OCI-LY7 (cell line): ENCODE data around the gene UHMK1. TPM values are rescaled to one million over a fixed set of nuclear protein-coding genes. Genes with fewer than 3 reads are reported as not detected.

ENCODE experiments used
- BruUV-seq: library from RNA; stranded (reverse); fragments of 400-500 nt; replicated peaks from 2 replicates; lab custom pipeline; 2021; lab: Mats Ljungman, UMichigan
- CTCF ChIA-PET: fragments of 300-600 bp; sonication (Branson Sonifier 250); formaldehyde crosslinking; loops from one replicate; lab custom pipeline; 2022; ENCODE audit warnings: antibody characterized with exemption; ENCODE audit not compliant: unreplicated experiment; lab: Charles Lee
- POLR2A ChIA-PET: fragments of 300-600 bp; sonication (Branson Sonifier 250); formaldehyde crosslinking; loops from one replicate; lab custom pipeline; 2022; ENCODE audit warnings: antibody characterized with exemption; lab: Charles Lee
- DNase-seq: peaks from one replicate; pipeline ENCODE4 v3.0.0-alpha.2; 2015; ENCODE audit warnings: low spot score
- H2AFZ ChIP-seq: fragments of 200-600 bp; sonication (generic), shearing (Covaris generic); 2 replicates; pipeline ENCODE4 v1.6.1; 2014; ENCODE audit warnings: mild to moderate bottlenecking, antibody characterized with exemption, low read length, moderate library complexity
- H3K27ac ChIP-seq: fragments of 200-600 bp; sonication (generic); 2 replicates; pipeline ENCODE4 v1.5.1; 2014; ENCODE audit warnings: mixed run types, low read depth, mild to moderate bottlenecking, moderate library complexity, low read length, inconsistent platforms; ENCODE audit not compliant: poor library complexity, severe bottlenecking
- H3K36me3 ChIP-seq: fragments of 200-600 bp; sonication (generic); 2 replicates; pipeline ENCODE4 v1.6.1; 2014; ENCODE audit warnings: mild to moderate bottlenecking, antibody characterized with exemption, low read length, moderate library complexity, mixed read lengths; ENCODE audit not compliant: insufficient read depth
- H3K4me1 ChIP-seq: fragments of 200-600 bp; sonication (generic); 2 replicates; pipeline ENCODE4 v1.5.1; 2014; ENCODE audit warnings: mild to moderate bottlenecking, low read length; ENCODE audit not compliant: insufficient read depth, poor library complexity, severe bottlenecking
- H3K4me2 ChIP-seq: fragments of 200-600 bp; sonication (generic); 2 replicates; pipeline ENCODE4 v1.6.1; 2014; ENCODE audit warnings: mild to moderate bottlenecking, low read length
- H3K4me3 ChIP-seq: fragments of 200-600 bp; sonication (generic); 2 replicates; pipeline ENCODE4 v1.5.1; 2014; ENCODE audit warnings: mild to moderate bottlenecking, low read depth, low read length; ENCODE audit not compliant: poor library complexity, severe bottlenecking
- H3K79me2 ChIP-seq: fragments of 200-600 bp; sonication (generic); 2 replicates; pipeline ENCODE4 v1.6.1; 2016; ENCODE audit warnings: low read depth, mild to moderate bottlenecking, low read length, moderate library complexity, mixed read lengths; ENCODE audit not compliant: insufficient read depth
- H3K9me2 ChIP-seq: fragments of 200-600 bp; sonication (generic); 2 replicates; pipeline ENCODE4 v1.6.1; 2016; ENCODE audit warnings: mild to moderate bottlenecking, low read length, mixed read lengths; ENCODE audit not compliant: insufficient read depth
- H3K9me3 ChIP-seq: fragments of 200-600 bp; sonication (generic); 2 replicates; pipeline ENCODE4 v1.6.1; 2014; ENCODE audit warnings: mild to moderate bottlenecking, mixed run types, low read length, mixed read lengths
- H4K20me1 ChIP-seq: fragments of 200-600 bp; sonication (generic); 2 replicates; pipeline ENCODE4 v1.6.1; 2014; ENCODE audit warnings: mild to moderate bottlenecking, antibody characterized with exemption, low read length, moderate library complexity, mixed read lengths; ENCODE audit not compliant: insufficient read depth
- CTCF ChIP-seq: fragments of 200-600 bp; sonication (generic); conservative IDR thresholded peaks from 2 replicates; pipeline ENCODE4 v1.5.1; 2014; ENCODE audit warnings: mild to moderate bottlenecking, antibody characterized with exemption, low read length, moderate library complexity, mixed read lengths
- EZH2phosphoT487 ChIP-seq: fragments of 200-600 bp; sonication (generic); IDR thresholded peaks from 2 replicates; pipeline ENCODE4 v1.6.1; 2018; ENCODE audit warnings: low read depth, borderline replicate concordance, mild to moderate bottlenecking, mixed run types, antibody characterized with exemption, low read length, moderate library complexity, mixed read lengths
- intact Hi-C: fragments of 100-400 bp; cut with micrococcal nuclease; formaldehyde crosslinking; loops from one replicate; pipeline ENCODE4 v1.10.0; 2022; ENCODE audit not compliant: unreplicated experiment
- total RNA-seq, 2 experiments: library from RNA; depleted of rRNA in 1 of 2; stranded (reverse); fragments of >200 nt in 1 of 2; shearing (Covaris generic) in 1 of 2; gene quantifications; 2 replicates each; pipeline ENCODE4 v1.2.3, GENCODE V29; 2014 to 2022

UHMK1 gene
- total RNA-seq, 2 experiments from 2014 or later = 27.8 to 33.8 TPM

- H3K36me3 ChIP-seq = peaks cover 37% of the 10 kb centered on the region
- no TSS peak for BruUV-seq
- H3K79me2 ChIP-seq = peaks cover 50% of the 10 kb centered on the region
- peak overlapping the region; percentile 100; the same call in 1 of the 2 replicates for H2AFZ ChIP-seq
- H3K9me3 ChIP-seq = no peaks in the 10 kb centered on the region
- ChIA-PET CTCF (interaction anchor here (0.6 kb wide), 1 partner anchor 143 kb away, joined by 4 read pairs; no protein-coding TSS in a partner anchor), POLR2A (interaction anchor here (0.7 to 1.2 kb wide), 2 partner anchors 61 to 63 kb away, joined by 4 to 8 read pairs; partner anchors contain the start of gene UAP1)
- intact Hi-C loops = loop anchor here (1.0 to 5.0 kb wide), 3 partner anchors 63 to 824 kb away; partner anchors contain the start of genes FCRLA, NUF2 and UAP1
- H3K9me2 ChIP-seq = no peaks in the 10 kb centered on the region
- H3K4me3 ChIP-seq = peak overlapping the region; percentile 95
- peak overlapping the region; percentile 94 for H3K4me2 ChIP-seq
- no peak for TF ChIP-seq CTCF
- DNase-seq = peak; percentile 42
- peaks cover 23% of the 10 kb centered on the region for H3K4me1 ChIP-seq
- H3K27ac ChIP-seq = peak overlapping the region; percentile 93
- peaks cover 24% of the 10 kb centered on the region for H4K20me1 ChIP-seq
Measured at GRCh38 chr1:162498496-162498810, 835 bp downstream of the UHMK1 start.

- Histone ChIP-seq H3K9me3 (no peaks in the 10 kb centered on the region), H3K4me1 (peaks cover 23% of the 10 kb centered on the region), H3K4me2 (no peak overlapping the region), H2AFZ (no peak overlapping the region), H3K4me3 (no peak overlapping the region), H3K36me3 (peaks cover 60% of the 10 kb centered on the region), H3K9me2 (no peaks in the 10 kb centered on the region), H3K79me2 (peaks cover 50% of the 10 kb centered on the region), H3K27ac (no peak overlapping the region), H4K20me1 (peaks cover 24% of the 10 kb centered on the region)
- CTCF ChIA-PET = no interaction called here
- POLR2A ChIA-PET = no interaction called here
- intact Hi-C loops = no loop called here
- DNase-seq = no peak
- TF ChIP-seq EZH2phosphoT487 (no peak), CTCF (no peak)
- BruUV-seq = no TSS peak
Measured at GRCh38 chr1:162500805-162501204, 3.2 kb downstream of the UHMK1 start.

GRCh38 chr1:162502077-162502476, 4.5 kb downstream of the UHMK1 start:
- H3K9me2 ChIP-seq = no peaks in the 10 kb centered on the region
- no peak overlapping the region for H3K4me2 ChIP-seq
- H3K27ac ChIP-seq = no peak overlapping the region
- no peak for DNase-seq
- peaks cover 20% of the 10 kb centered on the region for H3K4me1 ChIP-seq
- CTCF ChIA-PET = no interaction called here
- intact Hi-C loops = no loop called here
- no peak overlapping the region for H2AFZ ChIP-seq
- POLR2A ChIA-PET = interaction anchor here (0.6 to 1.1 kb wide), 3 partner anchors 11 to 382 kb away, joined by 3 to 4 read pairs (median 3); no protein-coding TSS in a partner anchor
- peaks cover 50% of the 10 kb centered on the region for H3K79me2 ChIP-seq
- BruUV-seq = no TSS peak
- no peak for TF ChIP-seq EZH2phosphoT487
- TF ChIP-seq CTCF = no peak
- H3K36me3 ChIP-seq = peaks cover 73% of the 10 kb centered on the region
- H3K4me3 ChIP-seq = no peak overlapping the region
- H4K20me1 ChIP-seq = peaks cover 24% of the 10 kb centered on the region
- H3K9me3 ChIP-seq = no peaks in the 10 kb centered on the region
